Heart left ventricle (tissue), 13 donors: ENCODE data around the gene SLC44A1.

Experiments
- CTCF ChIP-seq, 12 donors: fragments of 200-600 bp; sonication (generic) in 4 of 12; IDR thresholded peaks; one replicate each; pipeline versions ENCODE4 v1.5.0 to v1.8.0; 2018 to 2022; ENCODE audit warnings: antibody characterized with exemption in 12 of 12, mild to moderate bottlenecking in 5 of 12
- POLR2A ChIP-seq, 2 donors: fragments of 450-650 bp; IDR thresholded peaks; one replicate each; pipeline ENCODE4 v1.6.1; 2017; ENCODE audit warnings: antibody characterized with exemption in 2 of 2, mild to moderate bottlenecking in 2 of 2, moderate library complexity in 2 of 2
- donor health status: ischemic (EF 13 %, LVEDD 7.1; RV severe dilation, severe dysfunction).
- donor health status: DM: no; HTN: yes; CAD: no.
- donor health status: DM: no; HTN: no; CAD: no.
- donor health status: ischemic (EF 25% LVEDD 6.9; RV normal size, moderate dysfunction).
- donor health status: ischemic (EF 25% LVEDD 5.7; RV mildly dilated, moderate dysfunction).
- donor health status: ischemic (EF 35%, LVEDD 5.7; RV mildly dilated, moderate dysfunction).
- donor health status: nonischemic (EF 11% LVEDD 7.7; RV severe dilation, severe dysfunction).
- donor health status: DM: yes; HTN: yes; CAD: no.
- donor health status: PGD.
- donor health status: ischemic (EF 29% LVEDD 5.4; RV normal size, mild dysfunction).
- donor health status: nonischemic (EF 23%, LVEDD 6.1; RV moderate dilation, normal function).

GRCh38 chr9:105245891-105246161 is 1.4 kb downstream of the SLC44A1 start:
- TF ChIP-seq POLR2A (IDR thresholded peaks at IDR 0.05) (no peak), CTCF (IDR thresholded peaks at IDR 0.05) (no peak)
